Measurements from ENCODE around the gene POU5F1.

The POU5F1 gene

DNA sequence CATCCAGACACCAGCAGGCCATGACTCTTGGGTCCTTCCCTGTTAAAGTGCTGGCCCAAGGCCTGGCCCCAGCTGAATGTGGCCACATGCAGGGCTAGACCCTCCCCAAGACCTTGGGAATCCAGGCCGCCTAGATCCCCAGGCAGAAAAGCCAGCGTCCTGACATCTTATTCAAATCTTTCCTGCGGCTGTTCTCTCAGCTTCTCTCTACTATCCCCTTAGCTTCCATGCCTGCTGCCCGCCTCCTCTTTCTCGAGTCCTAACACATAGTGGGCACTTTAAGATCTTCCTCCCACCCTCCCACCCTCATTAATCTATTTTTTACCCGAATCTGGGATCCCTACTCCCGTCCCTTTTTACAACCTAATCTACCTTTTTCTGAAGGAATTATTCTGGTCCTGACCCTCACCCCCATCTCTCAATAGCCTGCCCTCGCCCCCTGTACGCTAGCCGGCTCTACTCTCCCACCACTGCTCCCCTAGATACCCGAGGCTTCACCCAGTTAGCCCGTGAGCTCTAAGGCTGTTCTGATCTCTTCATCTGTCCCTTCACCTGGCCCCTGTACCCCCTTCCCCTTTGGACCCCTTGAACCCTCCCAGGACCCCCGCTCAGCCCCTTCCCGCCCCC, 12.9 kb downstream of the POU5F1 start, which contains the start of gene CCHCR1:
TSS of gene CCHCR1 (minus strand) at position 290 of the 627 bp plus-strand sequence. CDS start at position 88, 202 bp downstream.
- Histone ChIP-seq H3K36me3 (ENCODE audit: control insufficient read depth, insufficient read depth, low read length) (peaks cover 3% of the 10 kb centered on the region; the same call in 1 of the 2 replicates), H3K27me3 (replicated peaks; ENCODE audit: control insufficient read depth, insufficient read depth, low read length) (no peaks in the 10 kb centered on the region), H3K4me3 (replicated peaks; ENCODE audit: low read depth, low read length) (peak within 1 kb of the TSS; percentile 86)
- no peak for DNase-seq (ENCODE audit: extremely low read depth, insufficient read length)
- TF ChIP-seq, protein P1, sequence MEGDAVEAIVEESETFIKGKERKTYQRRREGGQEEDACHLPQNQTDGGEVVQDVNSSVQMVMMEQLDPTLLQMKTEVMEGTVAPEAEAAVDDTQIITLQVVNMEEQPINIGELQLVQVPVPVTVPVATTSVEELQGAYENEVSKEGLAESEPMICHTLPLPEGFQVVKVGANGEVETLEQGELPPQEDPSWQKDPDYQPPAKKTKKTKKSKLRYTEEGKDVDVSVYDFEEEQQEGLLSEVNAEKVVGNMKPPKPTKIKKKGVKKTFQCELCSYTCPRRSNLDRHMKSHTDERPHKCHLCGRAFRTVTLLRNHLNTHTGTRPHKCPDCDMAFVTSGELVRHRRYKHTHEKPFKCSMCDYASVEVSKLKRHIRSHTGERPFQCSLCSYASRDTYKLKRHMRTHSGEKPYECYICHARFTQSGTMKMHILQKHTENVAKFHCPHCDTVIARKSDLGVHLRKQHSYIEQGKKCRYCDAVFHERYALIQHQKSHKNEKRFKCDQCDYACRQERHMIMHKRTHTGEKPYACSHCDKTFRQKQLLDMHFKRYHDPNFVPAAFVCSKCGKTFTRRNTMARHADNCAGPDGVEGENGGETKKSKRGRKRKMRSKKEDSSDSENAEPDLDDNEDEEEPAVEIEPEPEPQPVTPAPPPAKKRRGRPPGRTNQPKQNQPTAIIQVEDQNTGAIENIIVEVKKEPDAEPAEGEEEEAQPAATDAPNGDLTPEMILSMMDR (IDR thresholded peaks at IDR 0.05; ENCODE audit: insufficient read depth, low read length, poor library complexity, severe bottlenecking) = no peak

DNA sequence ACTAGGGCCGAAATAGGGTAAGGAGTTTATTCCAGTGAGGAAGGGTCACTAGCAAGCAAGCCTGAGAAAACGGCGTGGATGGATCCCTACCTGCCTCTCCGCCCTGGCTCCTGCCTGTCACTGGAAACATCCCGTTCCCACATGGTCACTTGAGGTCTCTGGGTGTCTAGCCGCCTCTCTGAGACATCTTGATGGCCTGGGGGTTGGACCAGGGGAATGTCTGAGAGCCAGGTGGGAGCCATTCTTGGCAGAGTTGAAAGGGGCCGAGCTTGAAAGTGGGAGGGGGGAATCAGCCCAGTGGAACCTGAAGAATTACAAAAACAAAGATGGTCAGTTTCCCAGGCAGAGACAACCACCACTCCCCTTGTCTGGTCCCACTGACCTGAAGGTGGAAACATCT, 13.8 kb downstream of the POU5F1 start:
- DNase-seq (ENCODE audit: extremely low read depth, insufficient read length) = no peak
- no peaks in the 10 kb centered on the region for H3K27me3 ChIP-seq (replicated peaks; ENCODE audit: control insufficient read depth, insufficient read depth, low read length)
- H3K36me3 ChIP-seq (ENCODE audit: control insufficient read depth, insufficient read depth, low read length) = no peaks in the 10 kb centered on the region; the same call in 1 of the 2 replicates
- H3K4me3 ChIP-seq (replicated peaks; ENCODE audit: low read depth, low read length) = no peak overlapping the region
- TF ChIP-seq, protein P1 (IDR thresholded peaks at IDR 0.05; ENCODE audit: insufficient read depth, low read length, poor library complexity, severe bottlenecking) = no peak

DNA sequence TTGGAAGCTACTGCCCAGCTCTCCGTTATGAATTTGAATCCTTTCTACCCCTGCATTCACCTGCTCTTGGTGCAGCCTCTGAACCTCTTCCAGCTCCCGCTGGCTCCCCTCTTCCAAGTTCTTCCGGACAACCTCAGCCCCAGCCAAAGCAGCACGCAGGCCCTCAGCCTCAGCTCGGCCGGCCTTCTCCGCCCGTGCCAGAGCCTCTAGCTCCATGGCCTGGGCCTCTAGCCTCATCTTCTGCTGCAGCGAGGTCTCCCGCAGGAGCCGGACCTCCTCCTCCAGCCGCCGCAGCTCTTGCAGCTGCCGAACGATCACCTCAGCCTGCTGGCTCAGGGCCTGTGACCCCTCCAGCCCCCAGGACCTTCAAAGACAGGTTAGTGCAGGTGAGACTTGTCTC, 16.0 kb downstream of the POU5F1 start:
- H3K36me3 ChIP-seq (ENCODE audit: control insufficient read depth, insufficient read depth, low read length) = peaks cover 5% of the 10 kb centered on the region
- TF ChIP-seq, protein P1 (IDR thresholded peaks at IDR 0.05; ENCODE audit: insufficient read depth, low read length, poor library complexity, severe bottlenecking) = no peak
- no peak for DNase-seq (ENCODE audit: extremely low read depth, insufficient read length)
- H3K27me3 ChIP-seq (replicated peaks; ENCODE audit: control insufficient read depth, insufficient read depth, low read length) = no peaks in the 10 kb centered on the region
- H3K4me3 ChIP-seq (replicated peaks; ENCODE audit: low read depth, low read length) = no peak overlapping the region

DNA sequence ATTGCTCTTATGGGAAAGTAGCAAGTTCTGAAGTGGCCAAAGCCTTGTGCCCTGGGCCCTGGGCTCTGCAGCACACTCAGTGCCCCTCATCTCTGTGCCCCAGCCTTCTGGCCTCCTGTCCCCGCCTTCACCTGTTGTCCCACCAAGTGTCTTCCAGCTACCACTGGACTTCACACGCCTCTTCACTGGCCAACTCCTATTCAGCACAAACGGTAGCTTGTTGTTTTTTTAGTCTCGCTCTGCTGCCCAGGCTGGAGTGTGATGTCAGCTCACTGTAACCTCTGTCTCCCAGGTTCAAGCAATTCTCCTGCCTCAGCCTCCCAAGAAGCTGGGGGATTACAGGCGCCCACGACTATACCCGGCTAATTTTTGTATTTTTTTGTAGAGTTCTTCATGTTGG, 17.7 kb downstream of the POU5F1 start:
- peaks cover 8% of the 10 kb centered on the region for H3K36me3 ChIP-seq (ENCODE audit: control insufficient read depth, insufficient read depth, low read length)
- H3K27me3 ChIP-seq (replicated peaks; ENCODE audit: control insufficient read depth, insufficient read depth, low read length) = no peaks in the 10 kb centered on the region
- TF ChIP-seq, protein P1 (IDR thresholded peaks at IDR 0.05; ENCODE audit: insufficient read depth, low read length, poor library complexity, severe bottlenecking) = no peak

DNA sequence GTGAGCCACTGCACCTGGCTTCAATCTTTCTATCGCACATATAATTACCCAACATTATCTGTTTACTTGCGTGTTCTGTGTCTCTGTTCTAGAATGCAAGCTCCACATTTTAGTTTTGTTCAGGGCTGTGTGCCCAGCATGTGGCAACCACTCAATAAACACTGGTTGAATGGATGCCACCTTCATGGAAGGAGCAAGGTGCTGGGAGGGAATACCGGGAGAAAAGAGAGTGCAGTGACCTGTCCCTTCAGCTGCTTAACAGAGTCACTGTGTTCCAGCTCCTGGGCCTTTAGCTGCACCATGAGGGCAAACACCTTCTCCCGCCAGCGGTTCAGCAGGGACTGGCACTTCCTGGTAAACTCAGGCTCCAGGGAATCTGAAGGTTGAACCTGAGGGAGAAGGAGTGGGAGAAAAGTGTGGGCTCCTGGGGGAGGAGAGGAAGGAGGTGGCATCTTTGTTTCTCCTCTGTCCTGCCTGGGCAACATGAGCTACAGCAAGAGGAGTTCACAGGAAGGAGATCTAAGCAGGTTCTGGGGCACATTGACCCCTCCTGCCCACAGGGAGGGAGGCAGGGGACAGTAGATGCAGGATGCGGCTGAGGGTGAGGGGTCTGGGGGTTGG, 20.5 kb downstream of the POU5F1 start:
- H3K4me3 ChIP-seq (replicated peaks; ENCODE audit: low read depth, low read length) = no peak overlapping the region
- DNase-seq (ENCODE audit: extremely low read depth, insufficient read length) = no peak
- no peaks in the 10 kb centered on the region for H3K27me3 ChIP-seq (replicated peaks; ENCODE audit: control insufficient read depth, insufficient read depth, low read length)
- H3K36me3 ChIP-seq (ENCODE audit: control insufficient read depth, insufficient read depth, low read length) = peaks cover 8% of the 10 kb centered on the region
- TF ChIP-seq, protein P1 (IDR thresholded peaks at IDR 0.05; ENCODE audit: insufficient read depth, low read length, poor library complexity, severe bottlenecking) = no peak

More for the DNA sequence above, 17.7 kb downstream of the POU5F1 start:
- H3K4me3 ChIP-seq (replicated peaks; ENCODE audit: low read depth, low read length) = no peak overlapping the region
- no peak for DNase-seq (ENCODE audit: extremely low read depth, insufficient read length)
